Measurements from ENCODE around the gene ACVR2B.

- TF ChIP-seq CTCF (IDR thresholded peaks at IDR 0.05) (no peak), POLR2A (IDR thresholded peaks at IDR 0.05) (no peak)
Measured at GRCh38 chr3:38533285-38533976, 79.7 kb downstream of the ACVR2B start.
